ENCODE data around the gene HMOX2. TPM values are rescaled to one million over a fixed set of nuclear protein-coding genes. Genes with fewer than 3 reads are reported as not detected.

The HMOX2 gene
- total and polyA plus RNA-seq, 2 of the 13 experiments (the other 11 are each of a cell fraction or from before 2014, with no cell fraction given): 60.3 to 70.4 TPM

DNA sequence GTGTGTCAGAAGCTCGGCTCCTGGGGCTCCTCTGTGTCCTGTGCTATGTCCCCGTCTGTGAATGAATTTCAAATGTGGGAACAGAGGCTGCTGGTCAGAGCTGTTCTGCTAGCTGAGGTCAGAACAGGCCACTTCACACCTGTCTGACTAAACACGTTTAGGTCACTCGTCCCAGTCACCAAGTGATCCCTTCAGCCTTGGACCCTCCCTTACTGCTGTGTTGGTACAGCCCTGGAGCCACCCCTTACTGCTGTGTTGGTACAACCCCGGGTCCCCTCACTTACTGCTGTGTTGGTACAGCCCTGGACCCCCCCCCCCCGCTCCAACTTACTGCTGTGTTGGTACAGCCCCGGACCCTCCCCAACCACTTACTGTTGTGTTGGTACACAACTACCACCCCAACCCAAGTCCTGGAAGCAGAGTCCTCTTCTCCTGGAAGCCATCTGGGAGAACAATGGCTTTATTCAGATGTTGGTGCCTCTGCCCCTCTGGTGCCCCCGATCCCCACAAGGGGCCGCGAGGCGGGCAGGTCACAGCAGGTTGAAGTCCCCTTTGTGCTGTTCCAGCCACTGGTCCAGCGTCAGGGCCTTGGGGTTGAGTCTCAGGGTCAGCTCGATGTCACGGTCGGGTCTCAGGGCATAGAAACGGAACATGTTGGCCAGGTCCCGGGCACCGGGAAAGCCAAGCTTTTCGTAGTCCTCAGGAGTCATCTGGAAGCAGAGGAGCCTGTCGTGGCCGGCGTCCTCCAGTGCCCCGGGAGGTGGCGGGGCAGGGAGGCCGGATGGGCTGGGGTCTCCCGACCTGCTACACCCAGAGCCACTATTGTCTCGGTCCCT lies 14.7 kb upstream of the HMOX2 start (continued):
- TF ChIP-seq ZSCAN29 (CRISPR knock-in tag; conservative IDR thresholded peaks at IDR 0.05) (no peak; the same call in 1 of the 2 replicates), MAFG (CRISPR knock-in tag; IDR thresholded peaks at IDR 0.05) (no peak), EHMT2 (IDR thresholded peaks at IDR 0.05; ENCODE audit: borderline replicate concordance, low read depth, low read length) (no peak), SETDB1 (CRISPR knock-in tag; IDR thresholded peaks at IDR 0.05; ENCODE audit: borderline replicate concordance) (no peak), FOXP1 (IDR thresholded peaks at IDR 0.05) (peak; percentile 87), FOXP1 (CRISPR knock-in tag; IDR thresholded peaks at IDR 0.05) (peak; percentile 83), MTF1 (CRISPR knock-in tag; IDR thresholded peaks at IDR 0.05) (no peak), RORA (CRISPR knock-in tag; IDR thresholded peaks at IDR 0.05) (no peak), FOXJ3 (CRISPR knock-in tag; IDR thresholded peaks at IDR 0.05; ENCODE audit: borderline replicate concordance) (peak; percentile 84; the same call in 1 of the 2 replicates), ZBTB7B (CRISPR knock-in tag; IDR thresholded peaks at IDR 0.05) (peak; percentile 96), HDAC1 (CRISPR knock-in tag; IDR thresholded peaks at IDR 0.05) (peak; percentile 84), ZNF670 (CRISPR knock-in tag; IDR thresholded peaks at IDR 0.05; ENCODE audit: borderline replicate concordance) (no peak), ZFP37 (CRISPR knock-in tag; IDR thresholded peaks at IDR 0.05; ENCODE audit: borderline replicate concordance) (peak; percentile 25; the same call in 1 of the 2 replicates), MBD4 (IDR thresholded peaks at IDR 0.05; ENCODE audit: borderline replicate concordance, low read length) (no peak), NFYB (CRISPR knock-in tag; IDR thresholded peaks at IDR 0.05) (no peak), NCOR1 (IDR thresholded peaks at IDR 0.05; ENCODE audit: borderline replicate concordance, low read length) (peak; percentile 70; the same call in 1 of the 2 replicates), PHF20 (CRISPR knock-in tag; IDR thresholded peaks at IDR 0.05) (peak; percentile 50; the same call in 1 of the 2 replicates)
- TF ChIP-seq, protein P1, sequence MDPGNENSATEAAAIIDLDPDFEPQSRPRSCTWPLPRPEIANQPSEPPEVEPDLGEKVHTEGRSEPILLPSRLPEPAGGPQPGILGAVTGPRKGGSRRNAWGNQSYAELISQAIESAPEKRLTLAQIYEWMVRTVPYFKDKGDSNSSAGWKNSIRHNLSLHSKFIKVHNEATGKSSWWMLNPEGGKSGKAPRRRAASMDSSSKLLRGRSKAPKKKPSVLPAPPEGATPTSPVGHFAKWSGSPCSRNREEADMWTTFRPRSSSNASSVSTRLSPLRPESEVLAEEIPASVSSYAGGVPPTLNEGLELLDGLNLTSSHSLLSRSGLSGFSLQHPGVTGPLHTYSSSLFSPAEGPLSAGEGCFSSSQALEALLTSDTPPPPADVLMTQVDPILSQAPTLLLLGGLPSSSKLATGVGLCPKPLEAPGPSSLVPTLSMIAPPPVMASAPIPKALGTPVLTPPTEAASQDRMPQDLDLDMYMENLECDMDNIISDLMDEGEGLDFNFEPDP (CRISPR knock-in tag; conservative IDR thresholded peaks at IDR 0.05): no peak
- TF ChIP-seq, protein P2, sequence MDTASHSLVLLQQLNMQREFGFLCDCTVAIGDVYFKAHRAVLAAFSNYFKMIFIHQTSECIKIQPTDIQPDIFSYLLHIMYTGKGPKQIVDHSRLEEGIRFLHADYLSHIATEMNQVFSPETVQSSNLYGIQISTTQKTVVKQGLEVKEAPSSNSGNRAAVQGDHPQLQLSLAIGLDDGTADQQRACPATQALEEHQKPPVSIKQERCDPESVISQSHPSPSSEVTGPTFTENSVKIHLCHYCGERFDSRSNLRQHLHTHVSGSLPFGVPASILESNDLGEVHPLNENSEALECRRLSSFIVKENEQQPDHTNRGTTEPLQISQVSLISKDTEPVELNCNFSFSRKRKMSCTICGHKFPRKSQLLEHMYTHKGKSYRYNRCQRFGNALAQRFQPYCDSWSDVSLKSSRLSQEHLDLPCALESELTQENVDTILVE (CRISPR knock-in tag; IDR thresholded peaks at IDR 0.05): peak; percentile 78; the same call in 1 of the 2 replicates
- TF ChIP-seq, protein P3, sequence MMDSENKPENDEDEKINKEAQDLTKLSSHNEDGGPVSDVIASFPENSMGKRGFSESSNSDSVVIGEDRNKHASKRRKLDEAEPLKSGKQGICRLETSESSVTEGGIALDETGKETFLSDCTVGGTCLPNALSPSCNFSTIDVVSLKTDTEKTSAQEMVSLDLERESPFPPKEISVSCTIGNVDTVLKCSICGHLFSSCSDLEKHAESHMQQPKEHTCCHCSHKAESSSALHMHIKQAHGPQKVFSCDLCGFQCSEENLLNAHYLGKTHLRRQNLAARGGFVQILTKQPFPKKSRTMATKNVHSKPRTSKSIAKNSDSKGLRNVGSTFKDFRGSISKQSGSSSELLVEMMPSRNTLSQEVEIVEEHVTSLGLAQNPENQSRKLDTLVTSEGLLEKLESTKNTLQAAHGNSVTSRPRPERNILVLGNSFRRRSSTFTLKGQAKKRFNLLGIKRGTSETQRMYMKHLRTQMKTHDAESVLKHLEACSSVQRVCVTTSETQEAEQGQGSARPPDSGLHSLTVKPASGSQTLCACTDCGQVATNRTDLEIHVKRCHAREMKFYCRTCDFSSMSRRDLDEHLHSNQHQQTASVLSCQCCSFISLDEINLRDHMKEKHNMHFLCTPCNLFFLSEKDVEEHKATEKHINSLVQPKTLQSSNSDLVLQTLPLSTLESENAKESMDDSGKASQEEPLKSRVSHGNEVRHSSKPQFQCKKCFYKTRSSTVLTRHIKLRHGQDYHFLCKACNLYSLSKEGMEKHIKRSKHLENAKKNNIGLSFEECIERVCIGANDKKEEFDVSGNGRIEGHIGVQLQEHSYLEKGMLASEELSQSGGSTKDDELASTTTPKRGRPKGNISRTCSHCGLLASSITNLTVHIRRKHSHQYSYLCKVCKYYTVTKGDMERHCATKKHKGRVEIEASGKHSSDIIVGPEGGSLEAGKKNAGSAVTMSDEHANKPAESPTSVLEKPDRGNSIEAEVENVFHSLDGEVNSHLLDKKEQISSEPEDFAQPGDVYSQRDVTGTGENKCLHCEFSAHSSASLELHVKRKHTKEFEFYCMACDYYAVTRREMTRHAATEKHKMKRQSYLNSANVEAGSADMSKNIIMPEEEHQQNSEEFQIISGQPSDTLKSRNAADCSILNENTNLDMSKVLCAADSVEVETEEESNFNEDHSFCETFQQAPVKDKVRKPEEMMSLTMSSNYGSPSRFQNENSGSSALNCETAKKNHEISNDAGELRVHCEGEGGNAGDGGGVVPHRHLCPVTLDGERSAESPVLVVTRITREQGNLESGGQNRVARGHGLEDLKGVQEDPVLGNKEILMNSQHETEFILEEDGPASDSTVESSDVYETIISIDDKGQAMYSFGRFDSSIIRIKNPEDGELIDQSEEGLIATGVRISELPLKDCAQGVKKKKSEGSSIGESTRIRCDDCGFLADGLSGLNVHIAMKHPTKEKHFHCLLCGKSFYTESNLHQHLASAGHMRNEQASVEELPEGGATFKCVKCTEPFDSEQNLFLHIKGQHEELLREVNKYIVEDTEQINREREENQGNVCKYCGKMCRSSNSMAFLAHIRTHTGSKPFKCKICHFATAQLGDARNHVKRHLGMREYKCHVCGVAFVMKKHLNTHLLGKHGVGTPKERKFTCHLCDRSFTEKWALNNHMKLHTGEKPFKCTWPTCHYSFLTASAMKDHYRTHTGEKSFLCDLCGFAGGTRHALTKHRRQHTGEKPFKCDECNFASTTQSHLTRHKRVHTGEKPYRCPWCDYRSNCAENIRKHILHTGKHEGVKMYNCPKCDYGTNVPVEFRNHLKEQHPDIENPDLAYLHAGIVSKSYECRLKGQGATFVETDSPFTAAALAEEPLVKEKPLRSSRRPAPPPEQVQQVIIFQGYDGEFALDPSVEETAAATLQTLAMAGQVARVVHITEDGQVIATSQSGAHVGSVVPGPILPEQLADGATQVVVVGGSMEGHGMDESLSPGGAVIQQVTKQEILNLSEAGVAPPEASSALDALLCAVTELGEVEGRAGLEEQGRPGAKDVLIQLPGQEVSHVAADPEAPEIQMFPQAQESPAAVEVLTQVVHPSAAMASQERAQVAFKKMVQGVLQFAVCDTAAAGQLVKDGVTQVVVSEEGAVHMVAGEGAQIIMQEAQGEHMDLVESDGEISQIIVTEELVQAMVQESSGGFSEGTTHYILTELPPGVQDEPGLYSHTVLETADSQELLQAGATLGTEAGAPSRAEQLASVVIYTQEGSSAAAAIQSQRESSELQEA (CRISPR knock-in tag; IDR thresholded peaks at IDR 0.05; ENCODE audit: not compliant biosample characterization): peak; percentile 47
